Body of pancreas (tissue), 4 donors: ENCODE data around the gene TIMM22. TPM values are rescaled to one million over a fixed set of nuclear protein-coding genes. Genes with fewer than 3 reads are reported as not detected.
A peak's percentile ranks its signal among the peaks of the same experiment; 100 is the strongest.

Source experiments
- ATAC-seq: fragments of 150-250 bp; one replicate; pipeline ENCODE4 v1.9.1; 2016
- DNase-seq, 4 donors: peaks; one replicate each; pipeline ENCODE4 v3.0.0-alpha.2; 2019
- H3K27ac ChIP-seq, 4 donors: fragments of 200-600 bp; sonication (generic); 1 replicate in 3 of 4; 2 replicates in 1 of 4; pipeline versions ENCODE4 v1.5.1 to v1.6.1; 2016 to 2019; ENCODE audit warnings: mild to moderate bottlenecking in 1 of 4, mixed read lengths in 1 of 4, moderate library complexity in 1 of 4
- H3K27me3 ChIP-seq, 2 donors: fragments of 200-600 bp; sonication (generic); one replicate each; pipeline ENCODE4 v1.6.0; 2016; ENCODE audit warnings: mild to moderate bottlenecking in 1 of 2
- H3K36me3 ChIP-seq, 2 donors: fragments of 200-600 bp; sonication (generic); replicated peaks in 1 of 2; 2 replicates each; pipeline ENCODE4 v1.5.1; 2016; ENCODE audit warnings: low read depth in 2 of 2; ENCODE audit not compliant: insufficient read depth in 1 of 2
- H3K4me1 ChIP-seq: fragments of 200-600 bp; sonication (generic); one replicate; pipeline ENCODE4 v1.6.0; 2016
- H3K4me3 ChIP-seq, 2 donors: fragments of 200-600 bp; sonication (generic); 1 replicate in 1 of 2; 2 replicates in 1 of 2; pipeline ENCODE4 v1.5.1; 2016 to 2019
- H3K9me3 ChIP-seq, 3 donors: fragments of 200-600 bp; sonication (generic); 1 replicate in 2 of 3; 2 replicates in 1 of 3; pipeline ENCODE4 v1.5.1; 2016
- POLR2A ChIP-seq, 3 donors: fragments of 450-650 bp; IDR thresholded peaks; one replicate each; pipeline ENCODE4 v1.6.1; 2016; ENCODE audit warnings: antibody characterized with exemption in 3 of 3, mild to moderate bottlenecking in 2 of 3
- WGBS, 2 donors: methylation state at CpG; one replicate each; pipeline ENCODE4 v1.1.5; 2017; 5-methylcytosine and 5-hydroxymethylcytosine counted together
- intact Hi-C: fragments of 100-400 bp; cut with DNase I; formaldehyde crosslinking; loops from one replicate; pipeline ENCODE4 v1.15.1; 2023
- total RNA-seq, 2 donors: library from RNA; depleted of rRNA; stranded (reverse); fragments of >200 nt; gene quantifications; one replicate each; pipeline ENCODE4 v1.1.0, GENCODE V29; 2016
- TF ChIP-seq, protein P1 (sequence below), 7 experiments: fragments of 450-650 bp in 4 of 7; fragments of 200-600 bp in 3 of 7; sonication (generic) in 3 of 7; IDR thresholded peaks; one replicate each; pipeline ENCODE4 v1.5.1; 2016 to 2019; ENCODE audit warnings: antibody characterized with exemption in 7 of 7

Gene TIMM22
- total RNA-seq, 2 donors from 2014 or later = 4.3 to 9.3 TPM

DNA sequence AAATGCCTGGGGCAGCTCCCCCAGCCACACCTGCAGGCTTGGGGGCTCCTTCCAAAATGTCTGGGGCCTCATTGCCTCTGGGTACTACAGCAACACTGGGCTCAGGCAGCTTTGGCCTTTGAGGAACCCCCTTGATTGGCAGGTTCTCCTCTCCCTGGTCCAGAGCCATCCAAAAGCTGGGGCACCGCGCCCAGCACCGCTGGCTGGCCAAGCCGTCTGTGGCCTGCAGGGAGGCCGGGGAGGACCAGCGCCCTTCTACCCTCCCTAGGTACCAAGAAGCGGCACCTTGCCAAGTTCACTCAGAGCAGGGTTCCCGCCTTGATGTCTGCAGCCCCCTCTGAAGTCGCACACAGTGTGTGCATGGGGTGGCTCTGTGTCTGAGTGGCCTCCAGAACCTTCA, 30.1 kb downstream of the TIMM22 start:
- WGBS, 2 donors = 95% methylated on average over 4 of the region's 9 CpGs; no CpG with 5 or more reads in 1 of the 2 donors
- intact Hi-C loops = no loop called here
- H3K4me1 ChIP-seq = no peaks in the 10 kb centered on the region
- no peaks in the 10 kb centered on the region for H3K36me3 ChIP-seq
- H3K27me3 ChIP-seq = no peaks in the 10 kb centered on the region
- TF ChIP-seq POLR2A (IDR thresholded peaks at IDR 0.05) = no peak
- TF ChIP-seq, protein P1, sequence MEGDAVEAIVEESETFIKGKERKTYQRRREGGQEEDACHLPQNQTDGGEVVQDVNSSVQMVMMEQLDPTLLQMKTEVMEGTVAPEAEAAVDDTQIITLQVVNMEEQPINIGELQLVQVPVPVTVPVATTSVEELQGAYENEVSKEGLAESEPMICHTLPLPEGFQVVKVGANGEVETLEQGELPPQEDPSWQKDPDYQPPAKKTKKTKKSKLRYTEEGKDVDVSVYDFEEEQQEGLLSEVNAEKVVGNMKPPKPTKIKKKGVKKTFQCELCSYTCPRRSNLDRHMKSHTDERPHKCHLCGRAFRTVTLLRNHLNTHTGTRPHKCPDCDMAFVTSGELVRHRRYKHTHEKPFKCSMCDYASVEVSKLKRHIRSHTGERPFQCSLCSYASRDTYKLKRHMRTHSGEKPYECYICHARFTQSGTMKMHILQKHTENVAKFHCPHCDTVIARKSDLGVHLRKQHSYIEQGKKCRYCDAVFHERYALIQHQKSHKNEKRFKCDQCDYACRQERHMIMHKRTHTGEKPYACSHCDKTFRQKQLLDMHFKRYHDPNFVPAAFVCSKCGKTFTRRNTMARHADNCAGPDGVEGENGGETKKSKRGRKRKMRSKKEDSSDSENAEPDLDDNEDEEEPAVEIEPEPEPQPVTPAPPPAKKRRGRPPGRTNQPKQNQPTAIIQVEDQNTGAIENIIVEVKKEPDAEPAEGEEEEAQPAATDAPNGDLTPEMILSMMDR (IDR thresholded peaks at IDR 0.05) = no peak
- DNase-seq (no peak), ATAC-seq (no peak)
- no peaks in the 10 kb centered on the region for H3K9me3 ChIP-seq
- H3K4me3 ChIP-seq = no peak overlapping the region
- H3K27ac ChIP-seq = no peak overlapping the region

DNA sequence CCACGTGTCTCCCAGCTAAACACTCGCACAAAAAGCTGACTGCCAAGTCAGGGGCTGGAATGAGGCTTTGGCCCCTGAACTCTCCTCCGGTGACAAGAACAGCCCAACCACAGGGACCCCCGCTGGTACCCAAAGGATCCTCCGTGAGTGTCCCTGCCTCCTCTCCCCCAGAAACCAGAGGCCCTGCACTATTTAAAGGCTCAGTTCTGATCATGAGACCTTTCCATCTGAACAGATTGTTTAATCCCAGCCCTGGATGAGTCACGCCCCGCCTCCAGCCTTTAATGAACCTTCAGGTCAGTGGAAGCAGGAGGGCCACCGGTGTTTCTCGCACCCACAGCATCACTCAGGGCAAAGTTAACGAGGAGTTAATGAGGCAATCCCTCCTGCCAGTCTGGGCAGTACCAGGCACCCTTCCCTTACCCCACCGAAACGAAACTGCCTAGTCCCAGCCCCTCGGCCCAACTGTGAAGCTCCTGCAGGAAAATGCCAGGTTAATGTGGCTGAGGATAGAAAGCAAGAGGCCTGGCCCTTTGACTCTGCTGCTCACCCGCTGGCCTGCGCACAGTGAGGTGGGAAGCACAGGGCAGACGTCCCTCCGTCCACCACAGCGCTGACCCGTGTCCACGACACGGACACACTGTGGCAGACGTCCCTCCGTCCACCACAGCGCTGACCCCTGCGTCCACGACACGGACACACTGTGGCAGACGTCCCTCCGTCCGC, 32.4 kb downstream of the TIMM22 start:
- intact Hi-C loops = no loop called here
- H3K4me3 ChIP-seq = no peak overlapping the region
- H3K4me1 ChIP-seq = no peaks in the 10 kb centered on the region
- WGBS, 2 donors = 73 to 82% methylated on average over 13 to 30 of the region's 30 CpGs
- no peaks in the 10 kb centered on the region for H3K9me3 ChIP-seq
- H3K27me3 ChIP-seq = no peaks in the 10 kb centered on the region
- H3K27ac ChIP-seq = no peak overlapping the region
- TF ChIP-seq, protein P1 (IDR thresholded peaks at IDR 0.05) = no peak
- TF ChIP-seq POLR2A (IDR thresholded peaks at IDR 0.05) = no peak
- H3K36me3 ChIP-seq = no peaks in the 10 kb centered on the region
- DNase-seq (peak in 2 of 4 donors; percentile 38 to 39), ATAC-seq (no peak)

DNA sequence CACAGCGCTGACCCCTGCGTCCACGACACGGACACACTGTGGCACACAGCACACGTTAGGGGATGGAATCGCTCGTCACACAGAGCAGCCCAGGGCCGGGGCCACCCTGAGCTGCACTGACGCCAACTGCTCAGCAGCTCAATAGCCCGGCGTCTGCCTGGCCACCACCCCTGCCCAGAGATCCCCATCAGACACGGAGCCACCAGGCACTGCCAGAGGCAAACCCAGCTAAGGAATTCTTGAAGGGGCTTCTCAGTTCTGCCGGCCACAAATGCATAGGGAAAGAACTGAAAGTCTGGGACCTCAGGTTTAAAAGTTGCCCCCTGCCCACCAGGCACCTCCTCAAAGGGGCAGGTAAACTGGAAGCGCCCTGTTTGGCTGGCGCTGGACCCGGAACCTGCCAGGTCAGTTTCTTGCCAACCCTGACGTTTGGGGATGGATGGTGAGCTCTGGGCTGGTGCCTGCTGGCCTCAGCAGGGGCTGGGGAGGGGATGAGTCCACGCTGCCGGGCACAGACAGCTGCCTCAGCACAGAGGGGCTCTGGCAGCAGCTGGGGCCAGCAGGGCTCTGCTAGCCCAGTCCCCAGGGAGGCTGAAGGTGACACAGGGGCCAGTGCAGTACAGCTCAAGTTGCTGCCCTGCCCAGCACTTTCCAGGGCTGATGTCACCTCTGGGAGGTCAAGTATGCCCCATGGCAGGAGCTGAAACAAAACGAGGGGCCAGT, 33.2 kb downstream of the TIMM22 start:
- no peak overlapping the region for H3K27ac ChIP-seq
- TF ChIP-seq, protein P1 (IDR thresholded peaks at IDR 0.05) = no peak
- no peak for TF ChIP-seq POLR2A (IDR thresholded peaks at IDR 0.05)
- no peak for ATAC-seq
- H3K27me3 ChIP-seq = no peaks in the 10 kb centered on the region
- WGBS, 2 donors = 46 to 68% methylated on average over 3 to 20 of the region's 20 CpGs
- intact Hi-C loops = no loop called here
- no peaks in the 10 kb centered on the region for H3K4me1 ChIP-seq
- no peaks in the 10 kb centered on the region for H3K36me3 ChIP-seq
- DNase-seq = no peak
- H3K9me3 ChIP-seq = no peaks in the 10 kb centered on the region
- no peak overlapping the region for H3K4me3 ChIP-seq

DNA sequence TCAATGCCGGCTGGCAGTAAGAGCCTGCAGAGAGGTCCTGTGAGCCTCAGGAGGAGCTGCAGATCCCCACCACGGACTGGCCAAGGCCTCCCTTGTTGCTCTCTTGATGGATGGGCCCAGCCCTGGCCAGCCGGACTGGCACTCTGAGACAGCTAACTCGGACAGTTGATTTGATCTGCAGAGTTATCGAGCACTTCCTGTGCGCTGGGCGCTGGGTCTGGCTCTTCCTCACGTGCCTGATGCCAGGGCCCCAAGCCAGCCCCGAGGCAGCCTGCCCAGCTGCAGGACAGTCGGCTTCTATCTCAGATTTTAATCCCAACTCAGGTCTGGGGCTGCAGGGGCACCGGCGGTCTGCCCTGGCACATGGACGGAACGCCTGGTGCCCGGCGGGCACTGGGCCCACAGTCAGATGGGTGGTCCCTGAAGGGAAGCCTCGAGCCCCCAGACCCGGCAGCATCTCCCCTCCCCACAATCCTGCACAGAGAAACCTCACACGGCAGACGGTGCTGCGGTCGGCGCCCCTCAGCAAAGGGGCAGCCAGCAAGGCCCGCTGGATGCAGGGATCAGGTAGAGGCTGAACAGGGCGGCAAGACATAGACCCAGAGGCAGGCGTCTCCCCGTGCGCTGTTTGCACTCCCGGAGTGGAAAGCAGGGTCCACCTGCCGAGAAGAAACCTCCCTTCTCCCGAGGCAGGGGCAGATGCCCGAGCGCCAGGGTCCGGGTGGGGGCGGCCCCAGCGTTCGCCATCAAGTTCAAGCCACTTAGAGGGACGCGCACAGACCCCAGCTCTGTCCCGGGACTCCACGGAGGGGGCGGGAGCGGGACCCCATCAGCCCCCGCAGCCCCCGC, 34.0 kb downstream of the TIMM22 start:
- no peaks in the 10 kb centered on the region for H3K4me1 ChIP-seq
- H3K4me3 ChIP-seq = no peak overlapping the region
- H3K9me3 ChIP-seq = no peaks in the 10 kb centered on the region
- H3K27me3 ChIP-seq = no peaks in the 10 kb centered on the region
- intact Hi-C loops = no loop called here
- no peak for ATAC-seq
- DNase-seq = no peak
- H3K36me3 ChIP-seq = no peaks in the 10 kb centered on the region
- 56% methylated on average over 43 of the region's 45 CpGs; no CpG with 5 or more reads in 1 of the 2 donors for WGBS, 2 donors
- no peak overlapping the region for H3K27ac ChIP-seq
- TF ChIP-seq, protein P1 (IDR thresholded peaks at IDR 0.05) = no peak
- TF ChIP-seq POLR2A (IDR thresholded peaks at IDR 0.05) = no peak
